Stomach smooth muscle (tissue), 2 donors: ENCODE data around the gene C1D.
"Not testable (repeated sequence)": the region's sequence is repeated elsewhere in the genome, so short reads cannot be mapped to it uniquely, and the experiment has no call there.

ENCODE experiments used
- H3K27ac ChIP-seq: one replicate; pipeline ENCODE4 v1.7.0; 2013; ENCODE audit warnings: mild to moderate bottlenecking, low read length, inconsistent platforms
- H3K27me3 ChIP-seq, 2 donors: one replicate each; pipeline ENCODE4 v1.7.0; 2013; ENCODE audit warnings: low read length in 2 of 2; ENCODE audit not compliant: insufficient read depth in 2 of 2, control insufficient read depth in 1 of 2
- H3K36me3 ChIP-seq, 2 donors: one replicate each; pipeline ENCODE4 v1.7.0; 2013; ENCODE audit warnings: low read length in 2 of 2; ENCODE audit not compliant: control insufficient read depth in 2 of 2, insufficient read depth in 2 of 2
- H3K4me1 ChIP-seq: one replicate; pipeline ENCODE4 v1.7.0; 2013; ENCODE audit warnings: low read length; ENCODE audit not compliant: control insufficient read depth, insufficient read depth
- H3K4me3 ChIP-seq, 2 donors: one replicate each; pipeline ENCODE4 v1.7.0; 2013; ENCODE audit warnings: low read length in 2 of 2
- H3K9ac ChIP-seq, 2 donors: one replicate each; pipeline ENCODE4 v1.7.0; 2013; ENCODE audit warnings: low read length in 2 of 2, mild to moderate bottlenecking in 1 of 2
- H3K9me3 ChIP-seq, 2 donors: one replicate each; pipeline ENCODE4 v1.7.0; 2013; ENCODE audit warnings: low read length in 2 of 2; ENCODE audit not compliant: control insufficient read depth in 2 of 2
- donor health status: healthy.
- donor health status: Pancreatic carcinoma.

The C1D gene

DNA sequence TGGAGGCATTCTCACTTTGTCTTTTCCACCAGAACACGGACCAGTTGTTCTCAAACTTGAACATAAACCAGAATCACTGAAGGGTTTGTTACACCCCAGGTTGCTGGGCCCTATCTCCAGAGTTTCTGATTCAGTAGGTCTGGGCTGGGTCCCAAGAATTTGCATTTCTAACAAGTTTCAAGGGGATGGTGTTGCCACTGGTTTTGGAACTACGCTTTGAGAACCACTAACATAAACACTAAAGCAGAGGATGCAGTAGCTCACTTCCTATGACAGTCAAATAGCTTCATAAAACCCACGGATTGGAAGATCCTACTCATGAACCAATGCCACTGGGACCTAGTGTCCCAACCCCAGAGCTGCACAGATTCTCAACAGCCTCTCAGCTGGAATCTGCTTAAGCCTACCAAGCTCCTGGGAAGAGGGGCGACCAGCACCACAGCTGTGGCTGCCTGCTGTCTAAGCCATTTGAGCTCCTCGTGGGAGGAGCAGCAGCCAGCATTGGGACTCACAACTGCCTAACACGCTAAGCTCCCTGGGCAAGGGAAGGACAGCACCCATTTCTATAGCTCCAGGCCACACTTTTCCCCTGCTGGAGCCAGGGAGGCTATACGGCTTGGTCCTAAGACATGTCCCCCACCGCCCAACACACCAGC is 62.5 kb downstream of the C1D start:
- Histone ChIP-seq H3K9ac (no peak overlapping the region), H3K4me1 (no peaks in the 10 kb centered on the region), H3K9me3 (no peaks in the 10 kb centered on the region), H3K27me3 (no peaks in the 10 kb centered on the region), H3K27ac (no peak overlapping the region), H3K36me3 (no peaks in the 10 kb centered on the region), H3K4me3 (no peak overlapping the region)

DNA sequence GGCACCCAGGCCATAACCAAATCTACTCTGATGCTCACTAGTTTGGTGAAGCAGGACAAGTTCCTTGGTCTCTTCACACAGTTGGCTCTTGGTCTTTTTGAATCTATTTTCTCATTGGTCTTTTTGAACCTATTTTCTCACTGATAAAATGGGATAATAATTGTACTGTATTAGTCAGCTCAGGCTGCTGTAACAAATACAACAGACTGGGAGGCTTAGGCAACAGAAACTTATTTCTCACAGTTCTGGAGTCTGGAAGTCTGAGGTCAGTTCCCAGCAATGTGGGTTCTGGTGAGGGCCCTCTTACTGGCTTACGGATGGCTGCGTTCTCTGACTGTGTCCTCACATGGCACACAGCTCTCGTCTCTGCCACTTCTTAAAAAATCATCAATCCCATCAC is 63.5 kb downstream of the C1D start:
- no peaks in the 10 kb centered on the region for H3K4me1 ChIP-seq
- no peak overlapping the region for H3K4me3 ChIP-seq
- H3K27me3 ChIP-seq, result no peaks in the 10 kb centered on the region
- H3K36me3 ChIP-seq, result no peaks in the 10 kb centered on the region
- H3K27ac ChIP-seq, result no peak overlapping the region
- H3K9me3 ChIP-seq, result no peaks in the 10 kb centered on the region
- H3K9ac ChIP-seq, result no peak overlapping the region

- no peaks in the 10 kb centered on the region for H3K9me3 ChIP-seq
- no peak overlapping the region for H3K9ac ChIP-seq
- no peaks in the 10 kb centered on the region for H3K27me3 ChIP-seq
- H3K27ac ChIP-seq, result no peak overlapping the region
- no peaks in the 10 kb centered on the region for H3K4me1 ChIP-seq
- H3K36me3 ChIP-seq, result no peaks in the 10 kb centered on the region
- H3K4me3 ChIP-seq, result no peak overlapping the region
Observed at GRCh38 chr2:67997903-67998302, 64.9 kb downstream of the C1D start.

DNA sequence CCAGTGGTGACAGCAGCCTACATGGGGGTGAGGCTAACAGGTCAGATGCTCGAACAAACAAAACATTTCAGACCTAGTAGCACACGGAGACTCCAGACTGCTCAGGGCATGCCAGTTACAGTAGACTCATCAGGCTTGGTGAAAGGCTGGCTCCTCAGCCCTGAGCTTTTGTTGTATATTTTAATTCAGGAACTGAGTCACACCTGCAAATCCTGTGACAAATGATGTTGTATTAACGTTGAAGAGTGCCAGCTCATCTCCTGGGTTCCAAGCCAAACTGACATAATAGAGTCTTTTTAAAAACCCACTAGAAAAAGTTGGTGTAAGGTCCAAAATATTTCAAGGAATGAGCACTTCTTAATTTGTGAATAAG is 65.3 kb downstream of the C1D start:
- Histone ChIP-seq H3K9ac (no peak overlapping the region), H3K4me1 (no peaks in the 10 kb centered on the region), H3K9me3 (no peaks in the 10 kb centered on the region), H3K27ac (no peak overlapping the region), H3K27me3 (no peaks in the 10 kb centered on the region), H3K36me3 (no peaks in the 10 kb centered on the region), H3K4me3 (no peak overlapping the region)

- no peak overlapping the region for H3K9ac ChIP-seq
- H3K27me3 ChIP-seq, result no peaks in the 10 kb centered on the region
- H3K4me1 ChIP-seq, result no peaks in the 10 kb centered on the region
- H3K4me3 ChIP-seq, result no peak overlapping the region
- H3K36me3 ChIP-seq, result no peaks in the 10 kb centered on the region
- H3K9me3 ChIP-seq, result no peaks in the 10 kb centered on the region
- H3K27ac ChIP-seq, result no peak overlapping the region
Observed at GRCh38 chr2:67996772-67997527, 65.9 kb downstream of the C1D start.

GRCh38 chr2:67994716-67995115 is 68.1 kb downstream of the C1D start:
- Histone ChIP-seq H3K27ac (no peak overlapping the region), H3K9me3 (no peaks in the 10 kb centered on the region), H3K4me1 (no peaks in the 10 kb centered on the region), H3K36me3 (no peaks in the 10 kb centered on the region), H3K4me3 (no peak overlapping the region), H3K27me3 (no peaks in the 10 kb centered on the region), H3K9ac (no peak overlapping the region)

DNA sequence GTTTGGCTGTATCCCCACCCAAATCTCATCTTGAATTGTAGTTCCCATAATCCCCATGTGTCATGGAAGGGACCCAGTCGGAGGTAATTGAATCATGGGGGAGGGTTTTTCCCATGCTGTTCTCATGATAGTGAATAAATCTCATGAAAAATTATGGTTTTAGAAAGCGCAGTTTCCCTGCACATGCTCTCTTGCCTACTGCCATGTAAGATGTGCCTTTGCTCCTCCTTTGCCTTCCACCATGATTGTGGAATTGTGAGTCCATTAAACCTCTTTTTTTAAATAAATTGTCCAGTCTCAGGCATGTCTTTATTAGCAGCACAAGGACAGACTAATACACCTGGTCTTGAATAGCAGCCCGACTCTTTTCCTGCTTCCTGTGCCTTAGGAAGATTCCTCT is 68.7 kb downstream of the C1D start:
- not testable (repeated sequence) for H3K4me1 ChIP-seq, H3K36me3 ChIP-seq, H3K4me3 ChIP-seq, H3K27me3 ChIP-seq, H3K27ac ChIP-seq, H3K9me3 ChIP-seq, H3K9ac ChIP-seq

DNA sequence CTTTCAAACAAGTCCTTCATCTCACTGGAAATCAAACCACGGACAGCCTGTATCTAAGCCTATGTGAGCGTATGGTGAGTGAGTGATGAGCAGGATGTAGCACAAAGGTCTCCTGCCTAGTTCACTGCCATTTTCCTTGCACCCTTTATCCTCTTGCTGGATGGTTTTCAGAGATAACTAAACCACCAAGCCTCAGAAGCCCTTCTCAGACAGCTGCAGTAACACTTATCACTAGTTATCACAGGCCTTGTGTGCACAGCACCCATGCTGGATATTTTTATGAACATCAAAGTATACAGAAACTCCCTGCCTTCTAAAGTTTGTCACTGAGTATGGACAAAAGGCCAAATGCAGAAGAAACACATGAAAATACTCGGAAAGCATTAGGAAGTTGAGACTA is 69.5 kb downstream of the C1D start:
- no peak overlapping the region for H3K4me3 ChIP-seq
- no peaks in the 10 kb centered on the region for H3K27me3 ChIP-seq
- no peaks in the 10 kb centered on the region for H3K36me3 ChIP-seq
- H3K9me3 ChIP-seq, result peaks cover 3 to 4% of the 10 kb centered on the region in 2 donors
- no peaks in the 10 kb centered on the region for H3K4me1 ChIP-seq
- no peak overlapping the region for H3K27ac ChIP-seq
- H3K9ac ChIP-seq, result no peak overlapping the region

GRCh38 chr2:67991456-67991855 is 71.3 kb downstream of the C1D start:
- H3K27me3 ChIP-seq, result no peaks in the 10 kb centered on the region
- no peak overlapping the region for H3K27ac ChIP-seq
- no peaks in the 10 kb centered on the region for H3K4me1 ChIP-seq
- no peak overlapping the region for H3K9ac ChIP-seq
- H3K9me3 ChIP-seq, result peaks cover 3 to 4% of the 10 kb centered on the region in 2 donors
- H3K36me3 ChIP-seq, result no peaks in the 10 kb centered on the region
- H3K4me3 ChIP-seq, result no peak overlapping the region
